Breast epithelium (tissue), 4 donors: ENCODE data around the gene GABRD. TPM values are rescaled to one million over a fixed set of nuclear protein-coding genes. Genes with fewer than 3 reads are reported as not detected.

Experiments used
- DNase-seq, 2 donors: peaks; one replicate each; pipeline ENCODE4 v3.0.0-alpha.2; 2019; ENCODE audit warnings: low spot score in 2 of 2
- H3K27ac ChIP-seq, 2 donors: fragments of 200-600 bp; sonication (generic) in 1 of 2; one replicate each; pipeline ENCODE4 v1.5.1; 2016 to 2019; ENCODE audit warnings: mild to moderate bottlenecking in 1 of 2
- H3K27me3 ChIP-seq, 2 donors: fragments of 200-600 bp; sonication (generic) in 1 of 2; one replicate each; pipeline versions ENCODE4 v1.5.1 to v1.6.0; 2017 to 2019; ENCODE audit warnings: control low read depth in 1 of 2, mild to moderate bottlenecking in 1 of 2
- H3K36me3 ChIP-seq: fragments of 200-600 bp; one replicate; pipeline ENCODE4 v1.5.1; 2019
- H3K4me1 ChIP-seq, 2 donors: fragments of 200-600 bp; sonication (generic); one replicate each; pipeline ENCODE4 v1.5.1; 2016 to 2019; ENCODE audit warnings: control low read depth in 1 of 2
- H3K4me3 ChIP-seq, 3 donors: fragments of 200-600 bp; sonication (generic); 1 replicate in 2 of 3; 2 replicates in 1 of 3; pipeline ENCODE4 v1.5.1; 2016 to 2019; ENCODE audit warnings: mild to moderate bottlenecking in 3 of 3, moderate library complexity in 2 of 3
- H3K9me3 ChIP-seq, 2 donors: fragments of 200-600 bp; sonication (generic) in 1 of 2; one replicate each; pipeline ENCODE4 v1.5.1; 2016 to 2019; ENCODE audit warnings: control low read depth in 1 of 2
- POLR2A ChIP-seq: fragments of 450-650 bp; IDR thresholded peaks from one replicate; pipeline ENCODE4 v1.6.1; 2016; ENCODE audit warnings: antibody characterized with exemption, mild to moderate bottlenecking, moderate library complexity
- POLR2AphosphoS5 ChIP-seq, 3 donors: sonication (generic); formaldehyde crosslinking; IDR thresholded peaks; one replicate each; pipeline ENCODE4 v1.6.1; 2017; ENCODE audit warnings: antibody characterized with exemption in 3 of 3
- intact Hi-C: fragments of 100-400 bp; cut with DNase I; formaldehyde crosslinking; loops from one replicate; pipeline ENCODE4 v1.15.1; 2023; ENCODE audit warnings: low total_unique reads
- total RNA-seq, 3 donors: library from RNA; depleted of rRNA; stranded (reverse); fragments of >200 nt; gene quantifications; one replicate each; pipeline ENCODE4 v1.1.0, GENCODE V29; 2016
- TF ChIP-seq, protein P1 (sequence below), 3 donors: fragments of 450-650 bp; IDR thresholded peaks; one replicate each; pipeline ENCODE4 v1.5.1; 2016 to 2017; ENCODE audit warnings: antibody characterized with exemption in 3 of 3, mild to moderate bottlenecking in 3 of 3, moderate library complexity in 3 of 3

The GABRD gene
- total RNA-seq, 3 donors from 2014 or later: not detected

DNA sequence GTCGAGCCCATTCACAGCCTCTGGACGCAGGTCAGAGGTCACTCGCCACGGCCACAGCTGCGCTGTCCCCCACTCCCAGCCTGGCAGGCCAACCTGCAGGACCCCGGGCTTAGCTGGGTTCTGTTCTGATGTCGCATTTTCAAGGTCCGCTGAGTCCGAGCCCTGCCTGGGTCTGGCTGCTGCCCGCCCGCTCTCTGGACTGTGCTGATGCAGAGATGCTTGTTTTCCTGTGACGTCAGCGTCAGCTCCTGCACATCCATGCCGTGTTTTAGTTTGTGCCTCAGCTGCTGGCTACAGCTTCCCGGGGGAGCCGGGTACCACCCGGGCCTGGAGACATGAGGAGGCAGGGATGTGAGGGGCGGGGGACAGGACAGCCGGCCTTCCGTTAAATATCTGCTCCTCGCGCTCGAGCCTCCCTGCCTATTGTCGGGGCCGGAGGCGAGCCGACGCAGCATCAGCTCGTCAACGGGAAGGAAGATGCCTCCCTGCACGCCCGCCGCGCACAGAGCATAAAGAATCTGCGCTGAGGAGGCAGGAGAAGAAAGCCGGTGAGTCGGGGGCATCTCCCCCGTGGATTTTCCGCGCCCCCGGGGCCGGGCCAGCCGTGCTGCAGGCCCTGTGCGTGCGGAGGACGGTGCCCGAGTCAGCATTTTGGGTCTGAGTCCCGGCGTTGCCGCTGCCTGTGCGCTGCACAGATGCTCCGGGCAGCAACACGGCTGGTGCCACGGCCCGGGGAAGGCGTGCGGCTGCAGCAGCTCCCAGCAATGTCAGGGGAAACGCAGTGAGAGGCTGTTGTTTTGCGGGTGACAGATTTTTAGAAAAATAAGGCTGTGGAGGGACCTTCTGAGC lies 54.5 kb downstream of the GABRD start:
- intact Hi-C loops: no loop called here
- no peaks in the 10 kb centered on the region for H3K4me1 ChIP-seq
- H3K9me3 ChIP-seq: peaks cover 19% of the 10 kb centered on the region in 2 donors
- TF ChIP-seq POLR2A: no peak
- DNase-seq: no peak
- no peaks in the 10 kb centered on the region for H3K27me3 ChIP-seq
- H3K4me3 ChIP-seq: peak overlapping the region in 2 of 3 donors; percentile 30 to 45
- no peaks in the 10 kb centered on the region for H3K36me3 ChIP-seq
- H3K27ac ChIP-seq: no peak overlapping the region

DNA sequence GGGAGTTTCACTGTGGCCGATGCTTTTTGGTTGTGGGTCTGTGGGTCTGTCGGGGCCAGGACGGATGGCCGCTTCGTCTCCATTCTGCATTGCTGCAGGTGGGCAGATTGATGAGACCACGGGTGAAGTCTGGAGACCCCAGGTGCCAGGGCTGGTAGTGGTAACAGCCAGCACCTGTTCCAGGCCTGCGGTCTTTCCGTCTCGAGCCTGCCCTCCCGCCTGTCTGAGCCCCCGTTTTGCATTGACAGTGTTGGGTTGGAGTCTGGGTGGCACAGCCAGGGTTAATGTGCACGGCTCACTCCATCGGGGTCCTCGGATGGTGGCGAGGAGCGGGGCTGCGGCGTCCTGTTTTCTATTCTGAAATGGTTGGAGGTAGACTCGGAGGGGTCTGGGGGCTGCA lies 55.3 kb downstream of the GABRD start:
- Histone ChIP-seq H3K4me3 (peak overlapping the region in 1 of 3 donors; percentile 30), H3K36me3 (no peaks in the 10 kb centered on the region), H3K27ac (no peak overlapping the region), H3K4me1 (no peaks in the 10 kb centered on the region), H3K9me3 (peaks cover 26 to 27% of the 10 kb centered on the region in 2 donors), H3K27me3 (no peaks in the 10 kb centered on the region)
- TF ChIP-seq POLR2AphosphoS5 (IDR thresholded peaks at IDR 0.05): no peak
- TF ChIP-seq POLR2A: no peak
- TF ChIP-seq, protein P1, sequence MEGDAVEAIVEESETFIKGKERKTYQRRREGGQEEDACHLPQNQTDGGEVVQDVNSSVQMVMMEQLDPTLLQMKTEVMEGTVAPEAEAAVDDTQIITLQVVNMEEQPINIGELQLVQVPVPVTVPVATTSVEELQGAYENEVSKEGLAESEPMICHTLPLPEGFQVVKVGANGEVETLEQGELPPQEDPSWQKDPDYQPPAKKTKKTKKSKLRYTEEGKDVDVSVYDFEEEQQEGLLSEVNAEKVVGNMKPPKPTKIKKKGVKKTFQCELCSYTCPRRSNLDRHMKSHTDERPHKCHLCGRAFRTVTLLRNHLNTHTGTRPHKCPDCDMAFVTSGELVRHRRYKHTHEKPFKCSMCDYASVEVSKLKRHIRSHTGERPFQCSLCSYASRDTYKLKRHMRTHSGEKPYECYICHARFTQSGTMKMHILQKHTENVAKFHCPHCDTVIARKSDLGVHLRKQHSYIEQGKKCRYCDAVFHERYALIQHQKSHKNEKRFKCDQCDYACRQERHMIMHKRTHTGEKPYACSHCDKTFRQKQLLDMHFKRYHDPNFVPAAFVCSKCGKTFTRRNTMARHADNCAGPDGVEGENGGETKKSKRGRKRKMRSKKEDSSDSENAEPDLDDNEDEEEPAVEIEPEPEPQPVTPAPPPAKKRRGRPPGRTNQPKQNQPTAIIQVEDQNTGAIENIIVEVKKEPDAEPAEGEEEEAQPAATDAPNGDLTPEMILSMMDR (IDR thresholded peaks at IDR 0.05): no peak
- DNase-seq: no peak
- intact Hi-C loops: no loop called here

DNA sequence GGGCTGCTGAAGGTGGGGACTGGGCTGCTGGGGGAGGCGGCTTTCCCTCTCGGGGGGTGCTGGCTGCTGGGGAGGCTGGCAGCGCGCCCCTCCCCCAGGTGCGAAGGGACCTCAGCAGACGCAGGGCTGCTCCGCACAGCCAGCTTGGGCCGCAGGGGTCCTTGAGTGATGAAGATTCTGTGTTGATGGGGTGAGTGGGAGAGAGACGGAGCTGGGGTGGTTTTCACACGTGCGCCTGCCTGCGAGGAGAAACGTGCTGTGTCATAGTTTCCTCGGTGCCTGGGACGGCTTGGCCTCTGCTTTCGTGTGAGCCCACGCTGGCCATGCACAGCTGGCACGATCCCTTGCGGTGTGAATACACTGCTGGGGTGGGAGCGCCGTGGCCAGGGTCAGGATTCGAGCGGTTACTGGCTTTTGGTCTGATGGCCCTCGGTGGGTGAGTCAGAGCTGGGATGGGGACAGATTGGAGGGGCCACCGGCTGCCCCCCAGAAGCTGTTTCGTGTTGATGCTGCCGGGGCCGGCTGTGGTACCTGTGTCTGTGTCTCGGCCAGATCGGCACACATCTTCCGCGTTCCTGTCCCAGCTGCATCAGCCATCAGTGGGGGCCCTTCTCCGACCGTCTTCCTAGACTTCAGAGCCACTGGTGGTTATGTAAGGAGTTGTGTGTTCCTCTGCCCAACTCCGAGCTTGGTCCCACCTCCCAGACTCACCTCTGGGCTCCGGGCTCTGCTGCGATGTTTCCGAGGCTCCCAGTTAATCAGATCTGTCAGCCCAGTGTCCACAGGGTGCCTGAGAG lies 56.0 kb downstream of the GABRD start:
- no peaks in the 10 kb centered on the region for H3K36me3 ChIP-seq
- intact Hi-C loops: no loop called here
- DNase-seq: no peak
- TF ChIP-seq, protein P1 (IDR thresholded peaks at IDR 0.05): no peak
- no peak for TF ChIP-seq POLR2A
- no peak for TF ChIP-seq POLR2AphosphoS5 (IDR thresholded peaks at IDR 0.05)
- peaks cover 28 to 31% of the 10 kb centered on the region in 2 donors for H3K9me3 ChIP-seq
- H3K4me1 ChIP-seq: no peaks in the 10 kb centered on the region
- no peaks in the 10 kb centered on the region for H3K27me3 ChIP-seq
- H3K27ac ChIP-seq: no peak overlapping the region
- no peak overlapping the region for H3K4me3 ChIP-seq

DNA sequence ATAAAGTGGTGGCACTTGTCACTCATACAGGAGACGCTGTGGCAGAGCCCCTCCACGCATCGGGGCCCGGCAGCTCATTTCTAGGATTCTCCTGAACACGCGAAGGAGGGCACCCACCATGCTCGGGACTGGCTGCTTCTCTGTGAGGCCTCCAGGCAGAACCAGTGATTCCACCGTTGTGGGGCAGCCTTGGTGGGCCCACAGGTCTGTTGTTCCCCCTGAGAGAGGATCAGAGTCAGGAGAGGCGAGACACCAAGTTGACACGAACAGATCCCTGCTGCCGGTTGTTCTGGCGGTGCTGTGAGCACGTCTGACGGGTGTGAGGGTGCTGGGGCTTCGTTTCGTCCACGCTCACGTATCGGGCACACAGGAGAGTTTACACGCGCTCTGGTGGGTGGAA lies 57.7 kb downstream of the GABRD start:
- H3K27me3 ChIP-seq: no peaks in the 10 kb centered on the region
- no peaks in the 10 kb centered on the region for H3K36me3 ChIP-seq
- no peak overlapping the region for H3K4me3 ChIP-seq
- TF ChIP-seq POLR2A: no peak
- intact Hi-C loops: no loop called here
- no peak overlapping the region for H3K27ac ChIP-seq
- H3K9me3 ChIP-seq: peaks cover 28 to 31% of the 10 kb centered on the region in 2 donors
- H3K4me1 ChIP-seq: no peaks in the 10 kb centered on the region
- DNase-seq: no peak

DNA sequence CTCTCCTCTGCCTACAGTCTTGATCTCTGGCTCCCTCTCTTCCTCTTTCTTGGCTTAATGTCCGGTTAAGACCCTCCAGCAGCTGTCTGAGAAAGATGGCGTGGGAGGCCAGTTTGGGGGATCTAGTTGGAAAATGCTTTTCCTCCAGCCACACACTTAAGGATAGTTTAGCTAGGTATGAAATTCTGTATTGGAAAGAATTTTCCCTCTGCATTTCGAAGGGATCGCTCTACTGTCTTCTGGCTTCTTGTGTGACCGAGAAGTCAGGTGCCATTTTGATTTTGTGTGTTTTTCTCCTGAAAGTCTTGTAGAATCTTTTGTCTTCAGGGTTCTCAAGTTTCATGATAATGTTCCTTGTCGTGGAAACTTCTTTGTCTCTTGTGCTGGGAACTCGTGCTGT lies 59.0 kb downstream of the GABRD start:
- DNase-seq: no peak
- H3K4me3 ChIP-seq: no peak overlapping the region
- TF ChIP-seq POLR2A (no peak), POLR2AphosphoS5 (IDR thresholded peaks at IDR 0.05) (no peak)
- TF ChIP-seq, protein P1 (IDR thresholded peaks at IDR 0.05): no peak

More for the DNA sequence above, 59.0 kb downstream of the GABRD start:
- Histone ChIP-seq H3K9me3 (peaks cover 28 to 31% of the 10 kb centered on the region in 2 donors), H3K4me1 (no peaks in the 10 kb centered on the region), H3K27me3 (no peaks in the 10 kb centered on the region), H3K36me3 (no peaks in the 10 kb centered on the region), H3K27ac (no peak overlapping the region)
- intact Hi-C loops: no loop called here
